ENCODE measurements around the gene FGFRL1.
"Not testable (repeated sequence)": the region's sequence is repeated elsewhere in the genome, so short reads cannot be mapped to it uniquely, and the experiment has no call there.

The FGFRL1 gene

DNA sequence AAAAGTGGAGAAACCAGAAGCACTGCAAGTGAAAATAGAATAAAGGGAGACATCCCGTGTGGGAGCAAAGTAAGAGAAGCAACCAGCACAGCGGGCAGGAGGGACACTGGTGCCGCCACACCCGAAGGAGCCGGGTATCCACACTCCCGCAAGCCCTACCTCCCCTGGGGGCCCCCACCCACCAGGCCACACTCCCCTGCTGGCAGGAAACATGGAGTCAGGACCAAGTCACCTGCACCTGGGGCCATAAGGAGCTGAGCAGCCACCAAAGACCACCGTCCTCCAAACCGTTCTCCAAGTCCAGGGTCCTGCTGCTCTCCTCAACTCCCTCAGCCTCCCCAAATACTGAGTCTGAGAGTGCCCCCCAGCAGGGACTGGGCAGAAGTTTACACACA, 30.5 kb downstream of the FGFRL1 start:
- no peak for DNase-seq

DNA sequence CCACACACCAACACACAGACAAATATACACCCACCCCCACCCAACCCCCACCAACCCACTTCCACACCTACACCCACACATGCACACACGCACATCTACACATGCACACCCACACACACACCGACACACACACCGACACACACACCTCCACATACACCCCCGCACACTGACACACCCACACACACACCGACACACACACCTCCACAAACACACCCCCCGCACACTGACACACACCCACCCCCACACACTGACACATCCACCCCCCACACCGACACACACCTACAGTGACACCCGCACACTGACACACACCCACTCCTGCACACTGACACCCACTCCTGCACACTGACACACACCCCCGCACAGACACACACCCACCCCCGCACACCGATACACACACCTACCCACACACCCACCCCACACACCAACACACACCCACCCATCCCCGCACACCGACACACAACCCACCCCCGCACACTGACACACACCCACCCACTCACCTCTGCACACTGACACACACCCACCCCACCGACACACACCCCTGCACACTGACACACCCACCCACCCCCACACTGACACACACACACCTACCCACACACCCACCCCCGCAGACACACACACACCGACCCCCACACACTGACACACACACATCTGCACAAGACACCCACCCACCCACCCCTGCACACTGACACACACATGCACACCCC, 31.1 kb downstream of the FGFRL1 start:
- no peak for DNase-seq

DNA sequence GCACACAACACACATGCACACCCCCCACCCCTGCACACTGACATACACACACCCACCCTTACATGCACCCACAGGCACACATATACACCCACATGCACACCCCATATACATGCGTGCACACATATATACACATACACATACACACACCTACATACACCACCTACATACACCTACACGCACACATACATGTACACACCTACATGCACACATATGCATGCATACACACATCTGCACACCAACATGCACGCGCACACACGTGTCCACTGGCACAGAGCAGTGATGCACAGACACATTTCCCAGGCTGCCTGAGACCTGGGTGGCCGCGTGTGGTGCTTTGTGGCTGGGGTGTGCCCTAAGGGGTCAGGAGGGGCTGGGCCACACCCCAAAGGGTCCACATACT, 31.7 kb downstream of the FGFRL1 start:
- DNase-seq = no peak

DNA sequence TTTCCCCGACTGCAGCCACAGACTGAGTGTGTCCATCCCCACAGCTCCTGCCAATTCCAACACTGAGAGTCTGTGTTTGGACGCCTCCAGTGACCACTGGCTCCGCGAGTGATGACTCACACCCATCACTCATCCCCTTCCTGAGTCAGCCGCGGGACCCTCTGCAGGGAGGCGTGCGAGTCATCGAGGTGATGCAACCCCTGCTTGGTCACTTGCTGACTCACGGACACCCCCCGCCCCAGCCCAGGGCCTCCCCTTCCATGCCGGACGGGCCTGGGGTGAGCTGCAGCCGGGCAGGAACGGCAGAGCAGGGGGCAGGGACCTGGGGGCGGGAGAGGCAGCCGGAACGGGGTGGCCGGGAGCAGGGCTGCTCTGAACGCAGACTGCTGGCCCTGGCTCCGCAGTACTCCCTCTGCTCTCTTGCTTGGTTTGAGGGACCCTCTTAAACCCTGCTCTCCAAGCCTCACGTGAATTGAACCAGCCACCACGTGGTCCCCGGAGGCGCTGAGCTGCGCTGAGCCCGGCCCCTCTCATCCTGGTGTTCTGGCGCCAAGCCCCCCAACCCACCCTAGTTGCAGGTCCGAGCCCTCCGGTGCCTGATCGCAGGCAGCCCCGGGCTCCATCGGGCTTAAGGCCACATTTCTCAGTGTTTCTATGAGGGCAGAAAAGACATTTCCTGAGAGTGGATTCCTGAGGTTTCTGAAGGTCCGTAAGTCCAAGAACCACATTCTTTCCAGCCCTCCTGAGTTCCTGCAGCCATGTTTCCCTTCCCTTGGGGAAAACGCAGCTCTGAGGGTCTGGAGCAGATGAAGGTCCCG, 32.4 kb downstream of the FGFRL1 start:
- DNase-seq = peak; percentile 52 to 58

DNA sequence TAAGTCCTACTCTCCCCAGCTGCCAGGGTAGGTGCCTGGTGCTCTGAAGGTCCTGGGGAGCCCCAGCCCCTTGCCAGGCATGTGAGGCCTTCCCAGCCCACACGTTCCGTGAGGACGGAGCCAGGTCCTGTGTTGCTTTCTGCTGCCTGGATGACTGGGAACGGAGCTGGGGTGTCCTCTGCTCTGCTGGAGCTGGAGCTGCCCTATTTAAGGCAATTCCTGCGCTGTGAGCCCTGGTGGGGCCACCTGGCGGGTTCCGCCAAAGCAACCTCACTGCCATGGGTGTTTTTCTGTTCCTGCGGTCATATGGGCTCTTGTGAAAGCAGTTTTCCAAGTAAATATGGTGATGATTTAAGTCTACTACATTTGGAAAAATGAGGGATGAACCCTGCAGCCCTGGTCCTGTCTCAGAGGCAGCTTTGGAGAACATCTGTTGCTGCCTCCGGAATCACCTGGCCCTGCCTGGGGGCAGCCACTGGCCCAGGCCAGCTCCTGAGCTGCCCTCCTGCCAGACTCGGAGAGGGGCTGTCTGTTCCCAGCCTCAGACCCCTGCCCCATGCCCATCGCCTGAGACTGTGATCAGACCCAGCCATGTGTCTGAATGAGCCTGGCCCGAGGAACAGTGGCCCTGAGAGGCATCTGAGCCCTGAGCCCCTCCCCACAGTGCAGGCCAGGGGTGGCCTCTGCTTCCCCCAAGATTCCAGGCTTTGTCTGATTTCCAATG, 33.2 kb downstream of the FGFRL1 start:
- no peak for DNase-seq

DNA sequence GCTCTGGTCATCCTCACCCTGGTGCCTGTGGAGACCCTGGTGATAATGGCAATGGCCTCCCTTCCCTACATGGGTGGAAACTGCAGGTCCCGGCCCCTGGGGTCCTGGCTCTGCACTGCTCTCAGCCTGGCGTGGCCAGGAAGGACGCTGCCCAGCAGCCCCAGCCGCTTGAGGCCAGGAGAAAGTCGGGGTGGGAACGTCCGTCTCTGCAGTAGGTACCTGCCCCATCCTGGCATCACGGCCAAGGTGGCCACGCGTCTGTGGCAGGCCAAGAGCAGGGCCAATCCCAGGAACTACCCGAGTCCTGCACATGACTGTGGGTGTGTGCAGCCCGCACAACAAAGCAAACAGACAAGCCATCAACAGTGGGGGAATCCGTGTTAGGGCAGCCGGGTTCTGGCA, 33.8 kb downstream of the FGFRL1 start:
- DNase-seq = no peak

DNA sequence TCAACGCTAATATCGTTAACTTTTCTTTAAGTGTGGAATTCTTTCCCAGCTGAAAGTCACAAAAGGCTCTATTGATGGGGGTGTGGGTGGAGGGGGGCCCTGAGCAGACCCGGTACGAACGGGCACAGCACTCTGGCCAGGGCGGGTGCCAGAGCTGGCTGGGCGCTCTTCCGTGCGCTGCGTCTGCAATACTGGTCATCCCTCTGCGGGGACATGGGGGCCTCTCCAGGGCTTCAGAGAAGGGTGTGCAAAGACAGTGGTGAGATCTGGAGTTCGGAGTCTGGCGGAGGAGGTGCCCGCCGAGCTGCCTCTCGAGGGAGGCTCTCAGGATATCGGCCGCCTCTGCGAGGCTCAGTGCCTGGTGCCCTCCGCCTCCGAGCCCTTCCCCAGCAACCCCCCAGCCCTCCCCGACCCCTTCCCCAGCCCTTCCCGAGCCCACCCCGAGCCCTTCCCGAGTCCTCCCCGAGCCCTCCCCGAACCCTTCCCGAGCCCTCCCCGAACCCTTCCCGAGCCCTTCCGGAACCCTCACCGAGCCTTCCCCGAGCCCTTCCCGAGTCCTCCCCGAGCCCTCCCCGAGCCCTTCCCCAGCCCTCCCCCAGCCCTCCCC, 34.3 kb downstream of the FGFRL1 start:
- no peak for DNase-seq

DNA sequence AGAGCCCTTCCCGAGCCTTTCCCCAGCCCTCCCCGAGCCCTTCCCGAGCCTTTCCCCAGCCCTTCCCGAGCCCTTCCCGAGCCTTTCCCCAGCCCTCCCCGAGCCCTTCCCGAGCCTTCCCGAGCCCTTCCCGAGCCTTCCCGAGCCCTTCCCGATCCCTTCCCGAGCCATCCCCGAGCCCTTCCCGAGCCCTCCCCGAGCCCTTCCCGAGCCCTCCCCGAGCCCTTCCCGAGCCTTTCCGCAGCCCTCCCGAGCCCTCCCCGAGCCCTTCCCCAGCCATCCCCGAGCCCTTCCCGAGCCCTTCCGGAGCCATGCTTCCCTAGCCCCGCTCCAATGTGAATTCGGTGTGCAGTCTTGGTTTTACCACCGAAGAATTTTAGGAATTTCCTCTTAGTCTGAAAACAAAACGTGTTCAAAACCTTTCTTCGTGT, 35.2 kb downstream of the FGFRL1 start:
- not testable (repeated sequence) for DNase-seq

DNA sequence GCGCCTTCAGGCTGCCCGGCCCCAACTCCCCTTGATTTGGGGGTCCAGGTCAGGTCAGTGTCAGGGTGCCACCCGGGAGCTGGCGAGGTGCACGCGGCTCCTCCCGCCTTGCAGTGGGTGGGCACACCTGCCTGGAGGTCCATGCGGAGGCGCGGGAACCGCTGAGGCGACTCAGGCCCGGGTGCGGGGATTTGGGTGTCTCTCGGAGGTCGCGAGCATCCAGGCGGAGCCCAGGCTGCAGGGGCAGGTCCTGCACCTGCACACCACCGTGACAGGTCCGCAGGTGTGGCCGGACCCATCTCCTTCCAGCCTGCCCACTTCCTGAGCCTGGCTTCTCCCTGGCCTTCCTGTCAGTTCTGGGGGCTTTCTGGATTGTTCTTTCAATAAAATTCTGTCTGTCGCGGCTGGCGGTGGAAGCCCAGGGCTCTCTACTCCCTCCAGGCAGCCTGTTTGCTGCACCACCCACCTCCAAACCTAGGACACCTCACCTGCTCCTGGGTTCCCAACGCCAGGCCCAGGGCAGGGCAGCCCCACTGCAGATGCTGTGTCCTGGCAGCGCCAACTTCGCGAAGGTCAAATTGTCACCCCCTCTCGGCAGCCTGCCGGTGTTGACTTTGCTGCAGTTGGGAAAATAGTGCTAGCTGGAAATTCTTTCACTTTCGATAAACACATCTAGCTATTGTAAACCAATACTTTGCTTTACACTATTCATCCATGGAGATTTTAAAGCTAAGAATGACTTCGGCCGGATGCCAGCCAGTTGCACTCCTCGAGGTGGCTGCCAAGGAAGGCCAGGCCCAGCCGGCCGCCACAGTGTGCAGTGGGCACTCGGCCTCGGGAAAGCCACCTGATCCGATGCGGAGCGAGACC, 35.9 kb downstream of the FGFRL1 start:
- DNase-seq = no peak

DNA sequence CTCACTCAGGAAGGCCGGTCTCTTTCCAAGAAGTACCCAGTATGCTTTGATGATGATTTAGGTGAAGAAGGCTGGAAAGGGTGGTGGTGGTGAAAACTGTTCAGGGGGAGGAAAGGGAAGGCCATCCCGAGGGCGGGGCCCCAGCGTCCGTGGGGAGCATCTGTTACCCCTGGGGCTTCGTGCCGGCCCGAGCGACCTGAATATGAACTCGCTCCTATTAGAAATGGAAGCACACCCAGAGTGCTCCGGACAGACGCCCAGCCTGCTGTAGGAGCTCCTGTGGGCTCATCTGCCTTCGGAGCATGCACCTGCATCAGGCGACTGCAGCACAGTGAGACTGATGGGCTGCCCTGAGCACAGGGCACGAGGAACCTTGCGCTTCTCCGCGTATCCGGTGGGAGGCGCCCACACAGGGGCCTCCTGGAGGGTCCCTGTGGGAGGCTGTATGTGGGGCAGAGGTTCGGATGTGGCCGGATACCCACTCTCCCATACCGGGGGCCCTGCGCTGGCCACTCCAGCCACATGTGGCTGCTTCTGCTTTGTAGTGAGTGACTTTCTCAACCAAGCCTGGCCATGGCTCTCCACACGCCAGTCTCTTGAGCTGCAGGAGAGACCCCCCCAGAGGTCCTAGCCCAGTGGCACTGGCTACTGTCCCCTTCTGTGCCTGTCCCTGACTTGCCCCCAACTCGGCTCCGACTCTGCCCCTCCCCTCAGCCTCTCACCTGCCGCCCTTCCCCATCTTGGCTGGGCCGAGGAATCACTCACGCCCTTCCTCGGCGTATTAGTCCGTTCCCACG, 36.7 kb downstream of the FGFRL1 start:
- no peak for DNase-seq

DNA sequence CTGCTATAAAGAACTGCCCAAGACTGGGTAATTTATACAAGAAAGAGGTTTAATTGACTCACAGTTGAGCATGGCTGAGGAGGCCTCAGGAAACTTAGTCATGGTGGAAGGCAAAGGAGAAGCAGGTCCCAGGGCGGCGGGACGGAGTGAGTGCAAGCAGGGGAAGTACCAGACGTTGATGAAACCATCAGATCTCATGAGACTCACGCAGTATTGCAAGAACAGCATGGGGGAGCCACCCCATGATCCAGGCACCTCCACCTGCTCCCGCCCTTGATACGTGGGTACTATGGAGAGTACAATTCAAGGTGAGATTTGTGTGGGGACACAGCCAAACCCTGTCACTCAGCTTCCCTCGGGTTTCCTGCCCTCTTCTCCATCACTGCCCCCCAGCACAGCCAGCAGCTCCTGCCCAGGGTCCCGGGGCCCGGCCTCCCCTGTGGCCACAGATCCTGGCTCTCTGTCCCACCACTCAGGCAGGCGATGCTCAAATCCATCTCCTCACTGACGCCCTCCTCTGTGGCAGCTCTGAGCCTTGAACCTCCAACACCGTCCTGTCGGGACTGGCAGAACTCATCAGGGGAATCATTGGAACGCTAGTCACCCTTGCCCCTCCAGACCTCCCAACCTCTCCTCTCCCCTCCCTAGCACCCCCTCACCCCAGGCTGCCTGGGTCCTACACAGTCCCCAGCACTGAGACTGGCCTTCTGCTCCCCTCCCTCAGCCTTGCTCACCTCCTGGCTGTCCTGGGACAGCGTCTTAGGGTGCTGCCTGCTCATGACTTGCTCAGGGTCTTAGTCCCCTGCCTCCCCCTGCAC, 37.6 kb downstream of the FGFRL1 start:
- no peak for DNase-seq

DNA sequence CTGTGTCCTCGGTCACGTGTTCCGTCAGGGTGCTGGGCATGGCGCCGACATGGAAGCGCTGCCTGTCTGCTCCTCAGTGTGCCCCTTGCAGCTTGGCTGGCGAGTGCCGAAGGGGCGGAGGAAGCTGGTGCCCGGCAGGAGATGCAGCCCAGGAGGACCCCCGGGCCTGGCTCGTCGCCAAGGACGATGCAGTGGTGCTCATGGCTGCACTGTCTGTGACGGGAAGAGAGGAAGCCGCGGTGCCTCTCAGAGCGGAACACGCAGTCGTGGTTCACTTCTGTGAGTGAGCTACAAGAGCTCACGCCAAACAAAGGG, 38.1 kb downstream of the FGFRL1 start:
- DNase-seq = no peak

DNA sequence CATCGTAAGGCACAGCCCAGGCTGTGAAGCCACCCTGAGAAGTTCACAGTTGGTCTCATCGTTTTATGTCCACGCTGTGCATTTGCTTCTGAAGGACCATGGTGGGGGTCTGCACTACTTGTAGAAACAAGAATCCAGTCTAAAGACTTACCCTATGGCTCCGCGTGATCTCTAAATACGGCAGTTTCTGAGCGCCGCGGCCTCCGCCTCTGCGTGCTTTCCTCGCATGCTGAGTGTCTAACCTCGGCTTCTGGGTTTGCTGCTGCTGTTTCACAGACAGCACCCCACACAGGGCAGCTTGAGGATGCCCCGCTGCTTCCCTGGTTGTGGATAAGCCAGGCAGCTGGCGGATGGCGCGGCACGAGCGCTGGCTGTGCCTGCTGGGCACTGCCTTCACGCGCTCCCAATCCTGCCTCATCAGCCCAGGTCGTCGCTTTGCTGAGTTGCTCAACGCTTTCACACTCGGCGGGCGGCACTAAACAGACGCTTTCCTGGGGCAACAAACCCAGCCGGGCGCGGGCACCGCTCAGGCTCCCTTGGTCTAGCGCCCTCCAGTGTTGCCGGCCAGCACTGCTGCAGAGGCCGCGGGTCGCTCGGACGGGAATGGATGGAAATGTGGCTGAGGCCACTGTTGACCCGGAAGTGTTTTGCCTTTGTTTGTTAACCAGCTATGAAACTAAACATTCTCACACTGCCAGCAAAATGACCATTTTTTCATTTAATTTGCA, 39.2 kb downstream of the FGFRL1 start:
- DNase-seq = no peak

DNA sequence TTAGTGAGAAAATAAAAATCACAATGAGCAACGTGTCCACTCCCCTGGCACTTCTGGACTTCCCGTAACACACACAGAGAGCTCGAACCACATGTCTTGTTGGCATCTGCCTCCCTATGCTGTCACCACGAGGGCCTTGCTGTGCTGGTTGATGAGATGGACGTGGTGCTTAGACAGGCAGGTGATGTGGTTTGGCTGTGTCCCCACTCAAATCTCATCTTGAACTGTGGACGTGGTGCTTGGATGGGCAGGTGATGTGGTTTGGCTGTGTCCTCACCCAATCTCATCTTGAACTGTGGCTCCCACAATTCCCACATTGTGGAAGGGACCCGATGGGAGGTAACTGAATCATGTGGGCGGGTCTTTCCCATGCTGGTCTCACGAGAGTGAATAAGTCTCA, 40.0 kb downstream of the FGFRL1 start:
- DNase-seq = no peak

DNA sequence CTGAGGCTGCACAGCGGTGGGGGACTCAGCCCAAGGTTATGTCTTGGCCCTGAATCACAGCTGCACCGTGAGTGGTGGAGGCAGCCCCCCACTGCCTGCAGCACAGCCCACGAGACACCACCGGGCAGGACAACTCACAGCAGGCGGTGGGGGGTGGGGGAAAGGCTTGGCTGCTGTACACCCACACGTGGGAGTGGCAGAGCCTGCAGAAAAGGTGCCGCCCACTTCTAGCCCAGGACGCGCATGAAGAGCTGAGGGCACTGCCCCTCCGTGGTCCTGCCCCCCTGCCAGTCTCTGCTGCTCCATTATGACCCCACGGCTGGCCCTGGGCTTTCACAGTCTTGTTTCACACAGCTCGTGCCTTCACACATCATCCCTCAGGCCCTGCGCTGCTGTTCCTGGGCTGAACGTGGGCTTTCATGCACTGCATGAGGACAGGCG, 40.8 kb downstream of the FGFRL1 start:
- no peak for DNase-seq

DNA sequence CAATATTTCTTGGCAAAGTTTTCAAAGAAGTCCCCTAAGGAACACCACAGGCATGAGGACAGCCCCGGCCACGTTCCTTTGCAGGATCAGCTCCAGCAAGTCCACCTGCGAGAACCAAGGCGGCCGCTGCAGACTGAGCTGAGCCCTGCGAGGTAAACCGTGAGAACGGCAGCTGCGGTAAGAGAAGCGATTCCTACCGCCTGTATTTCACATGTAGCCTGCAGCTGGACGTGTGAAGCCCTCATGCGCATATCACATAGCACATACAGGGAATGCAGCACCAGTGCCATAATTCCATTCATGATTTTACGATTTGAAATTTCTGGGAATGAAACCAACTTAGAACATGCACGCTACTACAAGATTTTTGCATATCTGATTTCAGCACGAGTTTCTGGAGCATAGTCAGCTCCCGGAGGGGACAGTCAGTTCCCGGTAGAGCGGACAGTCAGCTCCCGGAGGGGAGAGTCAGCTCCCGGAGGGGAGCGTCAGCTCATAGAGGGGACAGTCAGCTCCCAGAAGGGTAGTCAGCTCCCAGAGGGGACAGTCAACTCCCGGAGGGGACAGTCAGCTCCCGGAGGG, 41.7 kb downstream of the FGFRL1 start:
- no peak for DNase-seq

DNA sequence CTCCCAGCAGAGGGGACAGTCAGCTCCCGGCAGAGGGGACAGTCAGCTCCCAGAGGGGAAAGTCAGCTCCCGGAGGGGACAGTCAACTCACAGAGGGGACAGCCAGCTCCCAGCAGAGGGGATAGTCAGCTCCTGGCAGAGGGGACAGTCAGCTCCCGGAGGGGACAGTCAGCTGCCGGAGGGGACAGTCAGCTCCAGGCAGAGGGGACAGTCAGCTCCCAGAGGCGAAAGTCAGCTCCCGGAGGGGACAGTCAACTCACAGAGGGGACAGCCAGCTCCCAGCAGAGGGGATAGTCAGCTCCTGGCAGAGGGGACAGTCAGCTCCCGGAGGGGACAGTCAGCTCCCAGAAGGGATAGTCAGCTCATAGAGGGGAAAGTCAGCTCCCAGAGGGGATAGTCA, 42.5 kb downstream of the FGFRL1 start:
- DNase-seq = not testable (repeated sequence)

DNA sequence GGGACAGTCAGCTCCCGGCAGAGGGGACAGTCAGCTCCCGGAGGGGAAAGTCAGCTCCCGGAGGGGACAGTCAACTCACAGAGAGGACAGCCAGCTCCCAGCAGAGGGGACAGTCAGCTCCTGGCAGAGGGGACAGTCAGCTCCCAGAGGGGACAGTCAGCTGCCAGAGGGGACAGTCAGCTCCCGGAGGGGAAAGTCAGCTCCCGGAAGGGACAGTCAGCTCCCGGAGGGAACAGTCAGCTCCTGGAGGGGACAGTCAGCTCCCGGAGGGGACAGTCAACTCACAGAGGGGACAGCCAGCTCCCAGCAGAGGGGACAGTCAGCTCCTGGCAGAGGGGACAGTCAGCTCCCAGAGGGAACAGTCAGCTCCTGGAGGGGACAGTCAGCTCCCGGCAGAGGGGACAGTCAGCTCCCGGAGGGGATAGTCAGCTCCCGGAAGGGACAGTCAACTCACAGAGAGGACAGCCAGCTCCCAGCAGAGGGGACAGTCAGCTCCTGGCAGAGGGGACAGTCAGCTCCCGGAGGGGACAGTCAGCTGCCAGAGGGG, 43.3 kb downstream of the FGFRL1 start:
- not testable (repeated sequence) for DNase-seq

DNA sequence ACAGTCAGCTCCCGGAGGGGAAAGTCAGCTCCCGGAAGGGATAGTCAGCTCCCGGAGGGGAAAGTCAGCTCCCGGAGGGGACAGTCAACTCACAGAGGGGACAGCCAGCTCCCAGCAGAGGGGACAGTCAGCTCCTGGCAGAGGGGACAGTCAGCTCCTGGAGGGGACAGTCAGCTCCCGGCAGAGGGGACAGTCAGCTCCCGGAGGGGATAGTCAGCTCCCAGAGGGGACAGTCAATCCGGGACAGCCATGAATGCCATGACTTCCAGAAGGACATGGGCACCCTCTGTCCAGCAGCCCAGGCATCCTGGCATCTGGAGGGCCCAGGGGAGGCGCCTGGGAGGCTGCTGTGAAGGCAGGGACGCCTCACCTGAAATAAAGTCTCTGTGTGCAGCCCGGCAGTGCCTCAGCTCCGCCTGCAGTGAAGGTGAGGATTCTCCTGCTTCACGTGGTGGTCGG, 43.8 kb downstream of the FGFRL1 start:
- DNase-seq = not testable (repeated sequence)

Data from AML-193 (cell line).